Inferior parietal cortex (tissue), 1 donor: ENCODE results near the gene MCAM.

Experiments
- DNase-seq: peaks from one replicate; pipeline ENCODE4 v3.0.0-alpha.2; 2016; ENCODE audit errors: extremely low spot score

The MCAM gene

DNA sequence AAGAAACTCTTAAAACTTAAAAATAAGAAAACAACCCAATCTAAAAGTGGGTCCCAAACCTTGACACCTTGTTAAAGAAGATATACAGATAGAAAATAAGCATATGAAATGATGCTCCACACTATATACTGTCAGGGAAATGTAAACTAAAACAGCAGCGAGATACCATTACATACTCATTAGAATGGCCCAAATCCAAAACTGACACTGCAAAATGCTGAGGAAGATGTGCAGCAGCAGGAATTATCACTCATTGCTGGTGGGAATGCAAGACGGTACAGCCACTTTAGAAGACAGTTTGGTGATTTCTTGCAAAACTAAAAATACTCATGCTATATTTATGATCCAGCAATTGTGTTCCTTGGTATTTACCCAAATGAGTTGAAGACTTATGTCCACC, 12.4 kb upstream of the MCAM start:
- DNase-seq = no peak

DNA sequence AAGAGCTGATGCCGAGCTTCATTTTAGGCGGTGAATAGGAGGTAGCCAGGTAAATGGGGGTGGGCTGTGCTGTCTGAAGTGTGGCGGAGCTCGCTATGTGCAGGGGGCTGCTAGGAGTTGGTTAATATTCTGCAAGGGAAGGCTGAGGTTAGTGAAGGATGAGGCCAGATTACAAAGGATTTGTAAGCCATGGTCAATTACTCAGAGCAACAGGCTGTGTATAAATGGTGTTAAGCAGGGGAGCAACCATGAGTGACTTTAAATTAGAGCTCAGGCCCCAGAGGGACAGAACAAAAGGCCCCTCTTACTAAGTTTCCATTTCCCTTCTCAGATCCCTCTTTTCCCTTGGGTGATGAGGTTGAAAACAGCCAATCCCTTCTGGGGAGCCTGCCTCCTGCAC, 7.3 kb upstream of the MCAM start:
- DNase-seq = no peak

DNA sequence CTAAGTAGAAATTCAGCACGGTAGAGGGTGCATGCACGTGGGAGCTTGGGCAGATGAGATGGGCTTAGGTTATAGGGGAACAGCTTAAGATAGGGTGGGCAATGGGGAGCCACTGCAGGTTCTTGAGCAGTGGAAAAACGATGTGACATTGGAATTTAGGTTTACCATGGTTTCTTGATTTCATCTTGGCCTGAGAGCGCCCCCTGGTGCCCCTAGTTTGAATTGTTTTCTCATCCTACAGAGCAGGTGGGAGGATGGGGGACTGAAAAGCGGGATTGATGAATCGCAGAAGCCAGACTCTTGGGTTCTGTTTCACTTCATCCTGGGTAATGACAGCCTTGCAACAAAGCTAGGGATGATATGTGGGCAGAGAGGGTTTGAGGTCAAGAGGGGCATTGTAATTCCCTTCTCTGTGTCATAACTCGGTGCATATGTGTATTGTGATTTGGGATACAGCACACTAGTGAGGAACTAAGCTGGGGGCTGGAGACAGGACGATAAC, 6.7 kb upstream of the MCAM start:
- DNase-seq = peak; percentile 89

DNA sequence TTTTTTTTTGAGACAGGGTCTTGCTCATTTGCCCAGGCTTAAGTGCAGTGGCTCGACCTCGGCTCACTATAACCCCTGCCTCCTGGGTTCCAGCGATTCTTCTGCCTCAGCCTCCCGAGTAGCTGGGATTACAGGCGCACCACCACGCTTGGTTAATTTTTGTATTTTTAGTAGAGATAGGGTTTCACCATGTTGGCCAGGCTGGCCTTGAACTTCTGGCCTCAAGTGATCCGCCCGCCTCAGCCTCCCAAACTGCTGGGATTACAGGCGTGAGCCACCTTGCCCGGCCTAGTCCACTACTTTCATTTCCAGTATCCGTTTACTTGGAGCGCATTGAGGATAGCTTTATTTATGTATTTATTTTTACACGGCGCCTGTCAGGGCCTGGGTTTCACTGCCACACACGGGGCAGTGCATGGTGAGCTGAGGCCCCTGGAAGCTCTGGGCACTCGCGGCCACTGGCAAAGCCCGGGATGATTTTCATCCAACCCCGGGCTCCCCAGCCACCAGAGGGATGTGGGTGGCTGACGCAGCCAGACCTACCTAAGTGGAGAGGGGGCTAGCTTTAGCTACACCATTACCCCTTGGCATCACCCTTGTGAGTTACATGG, 6.1 kb upstream of the MCAM start:
- no peak for DNase-seq

DNA sequence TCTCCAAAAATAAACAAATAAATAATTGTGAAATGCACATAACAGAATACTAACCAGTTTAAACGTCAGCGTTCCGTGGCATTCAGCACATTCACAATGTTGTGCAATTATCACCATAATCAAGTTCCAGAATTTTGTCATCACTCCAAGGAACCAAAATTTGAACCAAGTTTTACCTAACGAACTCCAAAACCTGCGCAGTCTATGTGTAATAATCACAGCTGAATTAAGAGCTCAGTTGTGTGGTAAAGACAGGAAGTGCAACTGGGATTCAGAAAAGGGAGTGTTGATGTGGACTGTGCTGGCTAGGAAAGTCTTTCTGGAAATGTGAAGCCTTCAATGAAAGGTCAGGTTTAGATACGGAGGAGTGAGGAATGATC, 5.4 kb upstream of the MCAM start:
- no peak for DNase-seq

DNA sequence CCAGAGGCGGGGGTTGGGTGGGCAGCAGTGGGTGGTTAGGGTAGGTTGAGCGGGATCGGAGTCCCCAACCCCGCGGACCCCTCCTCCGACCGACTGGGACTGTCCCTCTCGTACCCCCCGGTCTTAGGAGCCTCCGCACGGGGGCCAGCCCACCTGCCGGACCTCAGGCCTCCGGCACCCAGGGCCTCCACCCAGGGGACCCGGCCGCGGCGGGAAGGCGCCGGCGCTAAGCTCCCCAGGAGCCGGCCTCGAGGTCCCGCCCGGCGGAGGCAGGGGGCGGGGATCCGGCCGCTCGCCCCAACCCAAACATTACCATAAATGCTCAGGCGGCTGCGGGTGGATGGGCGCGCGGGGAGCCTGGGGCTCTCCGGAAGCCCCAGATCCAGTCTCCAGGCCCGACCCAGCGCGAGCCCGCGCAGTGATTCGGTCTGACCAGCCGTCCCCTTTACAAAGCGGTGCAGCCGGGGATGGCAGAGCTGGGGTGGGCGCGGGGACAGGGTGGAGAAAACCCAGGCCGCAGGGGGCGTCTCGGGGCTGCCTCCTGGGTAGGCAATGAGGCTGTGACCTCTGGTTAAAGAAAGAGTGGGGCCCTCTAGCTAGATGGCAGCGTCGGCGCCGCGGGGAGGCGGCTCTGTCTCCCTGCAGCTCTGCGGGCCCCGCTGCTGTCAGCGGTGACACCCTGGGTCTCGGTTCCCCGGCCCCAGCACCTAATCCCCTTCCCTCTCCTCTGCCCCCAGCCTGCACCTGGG, 4.0 kb upstream of the MCAM start:
- DNase-seq = peak; percentile 46

DNA sequence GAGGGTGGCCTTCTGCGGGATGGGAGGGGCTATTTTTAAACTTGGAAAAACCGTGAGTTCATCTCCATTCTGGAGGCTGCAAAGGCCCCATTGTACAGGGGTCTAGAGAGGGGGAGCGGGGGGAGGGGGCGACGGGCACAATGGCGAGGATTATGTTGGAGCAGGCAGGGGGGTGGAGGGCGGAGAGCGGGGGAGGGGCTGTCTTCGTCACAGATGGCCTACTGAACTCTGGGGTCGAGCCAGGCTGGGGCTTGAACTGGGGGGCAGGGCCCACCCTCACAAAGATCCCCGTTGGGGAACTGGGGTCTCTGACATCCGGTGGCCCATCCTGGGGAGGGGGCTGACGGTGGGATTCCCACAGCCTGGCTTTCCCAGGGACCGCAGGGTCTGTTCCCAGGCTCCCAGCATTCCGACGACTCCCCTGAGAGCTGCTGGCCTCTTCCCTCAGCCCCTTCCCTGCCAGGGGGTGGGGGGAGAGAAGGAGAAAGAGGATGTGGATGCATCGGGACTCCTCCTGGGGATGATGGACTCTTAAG, 3.4 kb upstream of the MCAM start:
- no peak for DNase-seq

DNA sequence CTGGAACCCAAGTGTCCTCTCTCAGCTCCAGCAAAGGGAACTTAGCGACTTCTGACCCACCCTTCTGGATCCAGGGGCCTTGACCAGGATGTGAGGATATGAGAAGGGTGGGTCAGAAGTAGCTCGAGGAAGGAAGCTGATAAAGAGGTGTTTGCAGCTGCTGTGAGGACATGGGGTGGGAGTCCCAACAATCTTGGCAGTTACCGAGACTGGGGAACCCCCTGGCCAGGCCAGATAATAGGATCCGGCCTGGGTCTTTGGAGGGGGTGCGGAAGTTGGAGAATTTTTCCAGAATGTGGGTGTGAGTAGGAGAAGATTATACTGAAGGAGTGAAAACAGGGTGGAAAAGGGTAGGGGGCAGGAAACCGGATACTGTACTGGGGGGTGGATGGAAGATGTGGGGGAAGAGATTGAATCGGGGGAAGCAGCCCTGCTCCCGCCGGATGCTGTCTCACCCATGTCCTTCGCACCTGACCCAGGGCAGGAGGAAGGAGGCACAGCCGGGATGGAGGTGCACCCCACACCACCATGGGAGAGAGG, 2.8 kb upstream of the MCAM start:
- no peak for DNase-seq

DNA sequence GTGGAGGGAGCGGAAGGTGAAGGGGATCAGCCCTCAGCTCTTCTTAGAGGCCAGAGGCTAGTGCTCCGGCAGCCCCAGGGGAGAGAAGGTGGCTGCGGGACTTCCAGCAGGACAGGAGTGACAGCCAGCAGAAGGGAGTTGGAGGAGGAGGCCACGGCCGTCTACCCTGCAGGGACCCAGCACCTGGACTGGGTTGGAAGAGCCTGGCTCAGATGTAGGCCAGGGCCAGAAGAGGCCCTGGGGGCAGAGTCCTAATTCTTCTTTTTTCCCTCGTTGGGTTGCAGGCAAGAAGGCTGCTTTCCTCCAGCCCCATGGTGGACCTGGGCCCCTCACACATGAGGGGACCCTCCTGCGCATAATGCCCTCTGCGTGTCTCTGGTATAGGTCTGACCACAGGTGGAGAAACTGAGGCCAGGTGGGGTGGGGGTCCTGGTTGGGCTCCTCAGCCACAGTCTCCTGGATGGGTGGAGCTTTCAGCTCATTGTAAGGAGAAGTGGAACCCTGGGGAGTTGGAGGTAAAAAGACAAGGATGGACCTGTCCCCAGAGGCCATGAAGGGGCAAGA, 2.3 kb upstream of the MCAM start:
- no peak for DNase-seq

DNA sequence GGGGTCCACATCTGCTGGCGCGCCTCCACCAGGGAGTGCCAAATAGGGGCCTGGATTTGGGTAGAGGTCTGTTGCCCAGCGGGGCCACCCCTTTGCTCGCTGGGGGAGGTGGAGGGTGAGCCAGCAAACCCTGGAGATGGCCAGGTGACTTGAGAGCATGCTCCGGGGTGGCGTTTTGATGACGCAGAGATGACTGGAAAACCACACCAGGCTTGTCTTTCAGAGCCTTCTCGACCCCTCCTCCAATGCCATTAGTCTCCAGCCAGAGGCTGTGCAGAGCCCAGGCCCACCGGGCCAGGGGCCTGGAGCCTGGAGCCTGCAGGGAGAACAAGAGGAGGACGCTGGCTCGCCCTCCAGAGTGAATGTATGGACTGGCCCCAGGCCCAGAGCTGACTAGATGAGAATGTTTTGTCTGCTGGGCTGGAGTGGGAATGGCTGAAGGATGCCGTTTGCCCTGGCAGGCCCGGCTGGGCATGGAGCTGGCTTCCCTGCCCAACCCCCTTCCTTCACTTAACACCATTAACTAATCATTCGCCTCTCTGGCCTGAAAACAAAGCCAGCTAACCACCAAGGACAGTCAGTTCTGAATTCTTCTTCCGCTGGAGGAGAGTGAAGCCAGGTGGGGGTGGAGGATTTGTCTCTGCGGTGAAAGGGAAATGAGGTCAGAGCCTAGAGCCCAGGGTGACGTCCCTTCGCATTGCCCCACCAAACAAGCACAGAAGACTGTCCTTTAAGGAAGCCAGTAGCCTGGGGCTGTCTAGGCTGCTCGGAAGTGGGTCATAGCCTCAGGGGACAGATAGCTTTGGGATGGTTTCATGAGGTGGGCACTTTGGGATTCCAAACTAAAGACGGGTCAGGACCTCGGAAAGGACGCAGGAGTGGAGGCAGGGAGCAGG, 1.6 kb upstream of the MCAM start:
- no peak for DNase-seq

DNA sequence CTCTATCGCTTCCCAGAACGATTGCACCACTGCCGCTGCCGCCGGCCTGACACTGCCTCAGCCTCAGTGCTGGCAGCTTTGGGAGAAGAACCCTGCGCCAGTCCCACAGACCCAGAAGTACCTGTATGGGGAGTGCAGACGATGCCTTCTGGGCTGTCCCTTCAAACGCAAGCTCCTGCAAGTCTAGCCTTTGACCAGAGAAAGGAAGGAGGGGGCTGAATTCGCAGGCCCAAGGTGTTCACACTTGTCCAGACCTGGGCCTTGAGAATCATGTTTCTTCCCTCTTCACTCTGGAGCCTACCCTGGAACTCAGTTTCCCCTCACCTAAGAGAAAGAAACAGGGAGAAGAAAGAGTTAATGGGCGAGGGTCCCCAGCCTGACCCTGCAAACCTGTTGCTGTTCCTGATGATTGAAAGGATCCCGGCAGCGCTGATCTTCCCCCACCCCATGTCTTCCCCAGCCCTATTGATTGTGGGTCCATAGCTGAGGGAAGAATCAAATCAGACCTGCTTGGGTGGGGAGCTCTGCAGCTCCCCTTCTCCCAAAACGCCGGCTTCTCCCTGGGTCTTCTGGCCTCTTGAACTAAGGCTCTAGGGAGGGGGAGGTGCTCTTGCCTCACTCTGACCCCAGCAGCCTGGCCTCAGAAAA, 786 bp upstream of the MCAM start:
- DNase-seq = no peak

DNA sequence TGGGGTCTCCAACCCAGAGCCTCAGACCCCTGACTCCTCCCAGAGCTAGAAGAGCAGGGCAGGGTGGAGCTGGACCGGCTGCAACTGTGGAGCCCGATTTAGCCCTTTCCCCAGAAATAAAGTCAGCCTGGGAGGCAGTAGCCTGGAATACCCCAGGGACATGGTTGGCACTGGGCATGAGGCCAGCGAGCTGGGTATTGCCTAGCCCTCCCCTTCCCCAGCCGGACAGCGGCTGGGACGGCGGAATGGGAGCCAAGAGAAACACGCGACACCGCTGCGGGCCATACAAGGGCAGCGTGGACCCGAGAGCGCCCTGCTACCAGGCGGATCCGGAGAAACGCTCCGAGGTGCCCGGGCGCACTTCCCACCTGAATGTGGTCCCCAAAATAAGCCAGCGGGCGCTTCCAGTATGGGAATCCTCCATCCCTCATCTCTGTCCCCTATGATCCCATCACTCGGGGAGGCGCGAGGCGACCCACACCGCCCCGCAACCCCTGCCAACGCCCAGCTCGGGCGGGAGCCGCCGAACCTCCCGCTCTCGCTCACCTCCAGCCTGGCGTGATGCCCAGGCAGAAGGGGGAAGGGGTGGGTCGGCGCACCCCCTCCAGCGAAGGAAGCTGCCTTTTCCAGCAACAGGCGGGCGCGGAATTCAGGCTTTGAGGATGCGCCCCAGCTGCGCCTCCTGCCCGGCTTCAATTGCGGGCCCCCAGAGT, 758 bp downstream of the MCAM start:
- peak; percentile 47 for DNase-seq

DNA sequence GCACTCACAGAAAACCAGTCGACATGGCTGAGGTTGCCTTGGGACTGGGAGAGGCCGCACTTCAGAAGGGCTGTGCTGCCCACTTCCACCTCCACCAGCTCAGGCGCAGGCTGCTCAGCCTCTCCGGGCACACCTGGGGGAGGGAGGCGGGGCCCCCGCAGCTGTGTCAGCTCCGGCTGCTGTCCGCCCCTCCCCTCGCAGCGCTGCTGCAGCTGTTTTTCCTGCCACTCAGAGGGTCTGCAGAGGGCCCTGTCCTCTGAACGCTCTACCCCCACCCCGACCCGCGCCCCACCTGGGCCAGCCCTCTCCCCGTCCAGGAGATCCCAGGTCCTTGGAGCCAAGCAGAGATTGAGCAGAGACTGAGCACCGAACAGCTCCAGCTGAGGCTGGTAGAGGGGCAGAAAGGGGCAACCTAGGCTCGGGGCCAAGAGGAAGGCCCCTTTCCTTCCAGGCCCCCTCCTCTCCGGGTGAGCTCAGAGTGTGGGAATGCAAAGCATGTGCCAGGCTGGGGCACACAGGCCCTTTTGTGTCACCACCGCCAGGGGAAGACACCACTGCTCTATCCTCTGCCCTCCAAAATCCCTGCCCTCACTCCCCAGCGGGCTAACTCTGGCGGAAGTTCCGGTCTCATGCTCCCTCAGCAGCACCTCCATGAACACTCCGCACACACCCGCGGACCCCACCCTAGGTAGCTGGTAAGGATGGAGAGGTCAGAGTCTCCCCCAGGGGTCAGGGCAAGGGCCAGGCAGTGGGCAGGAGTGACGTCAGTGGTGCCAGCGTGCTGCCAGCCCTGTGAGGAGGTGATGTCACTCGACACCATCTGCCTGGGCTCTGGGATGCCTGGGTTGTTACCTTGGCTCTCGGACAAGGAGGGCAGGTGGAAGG, 1.6 kb downstream of the MCAM start:
- DNase-seq = no peak

DNA sequence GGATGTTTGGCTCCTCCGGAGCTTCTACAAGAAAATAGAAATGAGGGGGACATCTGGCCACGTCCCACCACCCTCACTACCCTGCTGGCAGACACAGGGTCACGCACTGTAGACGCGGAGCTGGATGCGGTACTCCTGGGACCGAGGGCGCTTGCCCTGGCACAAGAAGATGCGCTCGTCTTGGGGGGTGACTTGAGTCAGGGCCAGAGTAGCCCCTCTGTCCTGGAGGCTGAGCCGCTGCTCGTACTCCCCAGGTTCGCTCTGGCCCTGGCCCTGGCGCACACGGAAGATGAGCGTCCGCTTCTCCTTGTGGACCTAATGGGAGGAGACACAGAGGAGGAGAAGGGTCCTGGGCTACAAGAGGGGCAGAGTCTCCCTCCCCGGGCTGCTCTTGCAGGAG, 2.2 kb downstream of the MCAM start:
- no peak for DNase-seq

DNA sequence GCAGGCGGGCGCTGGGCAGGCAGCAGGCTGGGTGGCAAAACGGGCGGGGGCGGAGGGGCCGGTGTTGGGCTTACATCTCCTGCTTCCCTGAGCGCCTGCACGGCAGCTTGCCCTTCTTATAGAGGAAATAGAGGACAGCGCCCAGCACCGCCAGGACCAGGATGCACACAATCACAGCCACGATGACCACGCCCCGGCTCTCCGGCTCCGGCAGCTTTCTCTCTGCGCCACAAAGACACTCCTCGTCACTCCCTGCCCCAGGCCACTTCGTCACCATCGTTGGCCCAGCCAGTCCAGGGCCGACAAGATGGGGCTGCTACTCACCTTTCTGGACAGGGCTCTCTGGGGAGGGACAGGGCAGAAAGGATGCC, 6.3 kb downstream of the MCAM start:
- no peak for DNase-seq

DNA sequence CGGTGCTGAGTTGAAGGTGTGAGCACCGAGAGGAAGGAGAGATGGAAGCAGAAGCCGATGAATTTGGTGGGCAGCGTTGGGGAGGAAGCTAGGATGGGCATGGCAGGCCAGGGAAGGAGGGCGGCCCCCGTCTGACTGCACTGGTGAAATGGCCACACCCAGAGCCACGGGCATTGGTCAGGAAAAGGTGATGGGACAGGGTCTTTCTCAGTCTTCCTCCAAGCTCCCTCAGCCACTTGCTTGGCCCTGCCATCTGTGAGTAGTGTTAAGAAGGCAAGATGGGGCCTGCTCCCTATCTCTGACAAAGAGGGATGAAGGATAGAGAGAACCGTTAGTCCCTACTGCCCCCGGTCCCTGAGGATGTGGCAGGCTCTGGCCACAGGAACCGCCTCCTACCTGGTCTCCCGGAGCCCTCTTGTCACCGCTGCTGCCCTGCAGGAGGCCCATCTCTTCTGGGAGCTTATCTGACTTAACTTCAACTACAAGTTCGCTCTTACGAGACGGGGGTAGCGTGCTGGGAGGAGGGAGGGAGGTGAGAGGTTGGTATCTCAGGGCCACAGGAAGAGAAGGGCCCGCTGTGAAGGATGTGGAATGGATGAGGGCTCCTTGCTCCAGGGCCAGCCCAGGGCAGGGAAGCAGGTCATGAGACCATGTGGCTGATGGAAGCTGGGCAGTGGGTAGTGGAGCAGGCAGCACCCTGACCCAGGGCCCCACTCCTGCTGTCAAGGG, 6.8 kb downstream of the MCAM start:
- no peak for DNase-seq

DNA sequence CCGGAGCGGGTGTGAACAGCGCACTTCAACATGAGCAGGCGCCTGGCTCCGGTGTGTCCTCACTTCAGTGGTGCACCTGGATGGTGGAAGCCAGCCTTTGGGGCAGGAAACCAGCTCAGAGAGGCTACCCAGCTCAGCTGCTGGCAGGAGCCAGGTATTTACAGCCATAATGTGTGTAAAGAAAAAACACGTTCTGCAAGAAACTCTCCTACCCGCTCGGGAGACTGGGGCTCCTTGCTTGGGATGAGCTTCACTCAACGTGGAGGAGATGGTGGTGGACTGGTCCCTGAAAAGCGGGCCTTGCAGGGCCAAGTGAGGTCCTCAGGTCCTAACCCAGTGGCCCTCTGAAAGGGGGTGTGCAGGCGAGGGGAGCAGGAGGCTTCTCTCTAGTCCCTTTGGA, 7.5 kb downstream of the MCAM start:
- DNase-seq = no peak

DNA sequence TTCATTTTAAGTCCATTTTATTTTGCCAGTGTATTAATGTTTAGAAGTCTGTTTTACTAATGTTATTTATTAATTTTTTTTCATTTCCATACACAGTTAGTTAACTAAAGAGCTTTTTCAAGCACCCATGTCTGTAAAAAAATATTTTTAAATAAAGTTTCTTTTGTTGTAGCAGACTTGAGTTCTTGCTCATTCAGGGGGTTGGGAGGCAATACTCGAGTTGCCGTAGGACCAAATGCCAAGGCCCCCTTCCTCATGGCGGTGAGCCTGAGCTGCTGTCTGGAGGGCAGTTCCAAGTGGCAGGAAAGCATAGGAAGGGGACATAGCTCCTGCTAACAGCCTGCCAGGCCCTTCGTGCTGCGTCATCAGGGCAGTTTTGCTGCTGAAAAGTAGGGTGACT, 9.0 kb downstream of the MCAM start:
- no peak for DNase-seq

DNA sequence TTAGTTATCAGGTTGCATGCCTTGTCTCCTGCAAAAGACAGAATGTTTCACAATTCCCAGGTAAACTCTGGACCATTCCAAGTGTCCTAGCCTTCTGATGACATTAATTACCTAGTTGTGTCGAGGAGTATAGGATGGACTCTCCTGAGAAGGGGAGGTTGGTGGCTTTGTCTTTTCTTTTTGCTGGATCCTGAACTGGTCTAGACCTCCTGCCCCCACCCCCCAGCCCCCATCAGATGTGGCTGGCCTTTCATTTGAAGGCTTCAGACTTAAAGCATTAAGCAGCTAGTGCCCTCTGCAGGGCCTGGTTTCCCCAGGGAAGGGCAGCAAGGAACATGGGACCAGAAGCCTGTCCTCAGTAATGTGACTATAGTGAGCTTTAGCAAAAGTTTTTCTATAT, 9.7 kb downstream of the MCAM start:
- no peak for DNase-seq
